Esophagus (tissue), 2 donors: ENCODE results near the gene RGS9. TPM values are rescaled to one million over a fixed set of nuclear protein-coding genes. Genes with fewer than 3 reads are reported as not detected.
A peak's percentile ranks its signal among the peaks of the same experiment; 100 is the strongest.
"Not testable (repeated sequence)": the region's sequence is repeated elsewhere in the genome, so short reads cannot be mapped to it uniquely, and the experiment has no call there.

Experiments used
- H3K27ac ChIP-seq, 2 donors: one replicate each; pipeline ENCODE4 v1.5.1; 2013; ENCODE audit warnings: low read depth in 2 of 2, mild to moderate bottlenecking in 2 of 2, inconsistent platforms in 1 of 2, low read length in 1 of 2, moderate library complexity in 1 of 2
- H3K27me3 ChIP-seq, 2 donors: one replicate each; pipeline ENCODE4 v1.6.1; 2013; ENCODE audit warnings: low read length in 2 of 2, control low read depth in 1 of 2, mild to moderate bottlenecking in 1 of 2; ENCODE audit not compliant: insufficient read depth in 2 of 2, control insufficient read depth in 1 of 2
- H3K36me3 ChIP-seq, 2 donors: one replicate each; pipeline ENCODE4 v1.6.1; 2013; ENCODE audit warnings: low read length in 1 of 2; ENCODE audit not compliant: control insufficient read depth in 2 of 2, insufficient read depth in 2 of 2
- H3K4me1 ChIP-seq, 2 donors: one replicate each; pipeline ENCODE4 v1.6.1; 2013; ENCODE audit warnings: low read length in 1 of 2; ENCODE audit not compliant: control insufficient read depth in 2 of 2, insufficient read depth in 2 of 2
- H3K4me3 ChIP-seq, 2 donors: one replicate each; pipeline ENCODE4 v1.5.1; 2013; ENCODE audit warnings: low read length in 2 of 2, mild to moderate bottlenecking in 2 of 2, low read depth in 1 of 2, moderate library complexity in 1 of 2
- H3K9me3 ChIP-seq, 2 donors: one replicate each; pipeline ENCODE4 v1.6.1; 2013; ENCODE audit warnings: mild to moderate bottlenecking in 2 of 2, low read depth in 1 of 2, low read length in 1 of 2, moderate library complexity in 1 of 2; ENCODE audit not compliant: control insufficient read depth in 2 of 2, insufficient read depth in 1 of 2
- WGBS, 2 donors: extraction: QIAGEN DNeasy Blood & Tissue Kit; methylation state at CpG; one replicate each; pipeline ENCODE4 v1.1.7; 2013; 5-methylcytosine and 5-hydroxymethylcytosine counted together
- polyA plus RNA-seq, 2 donors: library from polyadenylated mRNA; stranded (reverse); fragments of 200-250 nt; gene quantifications; one replicate each; pipeline ENCODE4 v1.2.3, GENCODE V29; 2013
- donor health status: healthy with polysubstance abuse.
- donor health status: Bipolar disorder and iron deficiency.

Gene RGS9
- polyA plus RNA-seq, 2 donors, result 2.0 to 2.2 TPM

GRCh38 chr17:65175952-65176351, 38.8 kb downstream of the RGS9 start:
- Histone ChIP-seq H3K27ac (no peak overlapping the region), H3K4me1 (no peaks in the 10 kb centered on the region), H3K27me3 (no peaks in the 10 kb centered on the region)

GRCh38 chr17:65176646-65177409, 39.7 kb downstream of the RGS9 start:
- 94 to 95% methylated on average over 5 of the region's 5 CpGs for WGBS, 2 donors
- Histone ChIP-seq H3K4me3 (no peak overlapping the region), H3K27ac (no peak overlapping the region), H3K4me1 (no peaks in the 10 kb centered on the region), H3K9me3 (peaks cover 0 to 2% of the 10 kb centered on the region in 2 donors), H3K27me3 (no peaks in the 10 kb centered on the region), H3K36me3 (no peaks in the 10 kb centered on the region)

More at GRCh38 chr17:65175952-65176351, 38.8 kb downstream of the RGS9 start:
- Histone ChIP-seq H3K36me3 (no peaks in the 10 kb centered on the region), H3K4me3 (no peak overlapping the region), H3K9me3 (peaks cover 0 to 2% of the 10 kb centered on the region in 2 donors)

GRCh38 chr17:65177901-65178300, 40.7 kb downstream of the RGS9 start:
- peaks cover 0 to 2% of the 10 kb centered on the region in 2 donors for H3K9me3 ChIP-seq
- no peaks in the 10 kb centered on the region for H3K27me3 ChIP-seq
- no peak overlapping the region for H3K4me3 ChIP-seq
- H3K4me1 ChIP-seq, result no peaks in the 10 kb centered on the region
- 65 to 71% methylated on average over 4 of the region's 4 CpGs for WGBS, 2 donors
- H3K27ac ChIP-seq, result no peak overlapping the region
- H3K36me3 ChIP-seq, result no peaks in the 10 kb centered on the region

GRCh38 chr17:65180276-65180675, 43.1 kb downstream of the RGS9 start:
- H3K9me3 ChIP-seq, H3K4me3 ChIP-seq, H3K4me1 ChIP-seq, H3K27me3 ChIP-seq, H3K27ac ChIP-seq, H3K36me3 ChIP-seq: not testable (repeated sequence)
- 82 to 86% methylated on average over 12 of the region's 12 CpGs for WGBS, 2 donors

GRCh38 chr17:65180752-65181236, 43.6 kb downstream of the RGS9 start:
- WGBS, 2 donors, result 89 to 90% methylated on average over 4 of the region's 4 CpGs
- not testable (repeated sequence) for H3K27ac ChIP-seq, H3K4me3 ChIP-seq, H3K9me3 ChIP-seq, H3K27me3 ChIP-seq, H3K4me1 ChIP-seq, H3K36me3 ChIP-seq

- H3K27me3 ChIP-seq, result no peaks in the 10 kb centered on the region
- no peak overlapping the region for H3K4me3 ChIP-seq
- no peak overlapping the region for H3K27ac ChIP-seq
- no peaks in the 10 kb centered on the region for H3K9me3 ChIP-seq
- no peaks in the 10 kb centered on the region for H3K4me1 ChIP-seq
- H3K36me3 ChIP-seq, result no peaks in the 10 kb centered on the region
- 77 to 82% methylated on average over 9 of the region's 9 CpGs for WGBS, 2 donors
Measured at GRCh38 chr17:65181237-65182061, 44.3 kb downstream of the RGS9 start.

- Histone ChIP-seq H3K9me3 (no peaks in the 10 kb centered on the region), H3K27me3 (no peaks in the 10 kb centered on the region), H3K27ac (no peak overlapping the region), H3K4me3 (no peak overlapping the region), H3K4me1 (no peaks in the 10 kb centered on the region), H3K36me3 (no peaks in the 10 kb centered on the region)
- 84 to 85% methylated on average over 9 of the region's 9 CpGs for WGBS, 2 donors
Measured at GRCh38 chr17:65182233-65182632, 45.1 kb downstream of the RGS9 start.

- Histone ChIP-seq H3K9me3 (no peaks in the 10 kb centered on the region), H3K36me3 (no peaks in the 10 kb centered on the region), H3K27me3 (no peaks in the 10 kb centered on the region), H3K27ac (peak overlapping the region in 1 of 2 donors; percentile 27), H3K4me3 (no peak overlapping the region), H3K4me1 (no peaks in the 10 kb centered on the region)
- WGBS, 2 donors, result 23 to 28% methylated on average over 6 of the region's 6 CpGs
Measured at GRCh38 chr17:65183736-65184135, 46.6 kb downstream of the RGS9 start.

- H3K36me3 ChIP-seq, result no peaks in the 10 kb centered on the region
- 58 to 67% methylated on average over 5 of the region's 5 CpGs for WGBS, 2 donors
- H3K4me1 ChIP-seq, result no peaks in the 10 kb centered on the region
- H3K27ac ChIP-seq, result no peak overlapping the region
- H3K4me3 ChIP-seq, result no peak overlapping the region
- no peaks in the 10 kb centered on the region for H3K9me3 ChIP-seq
- H3K27me3 ChIP-seq, result no peaks in the 10 kb centered on the region
Measured at GRCh38 chr17:65184235-65184959, 47.2 kb downstream of the RGS9 start.
